Memory B cell (primary cell): Measurements from ENCODE around the gene IGF1R.

ENCODE experiments used
- ATAC-seq: fragments of 150-1000 bp; cut with Tn5 transposase; 2 replicates; pipeline ENCODE4 v1.10.0; 2021; ENCODE audit warnings: low read depth, mild to moderate bottlenecking, moderate library complexity
- DNase-seq, 2 donors: peaks; one replicate each; pipeline ENCODE4 v3.0.0; 2022; ENCODE audit warnings: low spot score in 2 of 2
- H3K27ac Mint-ChIP-seq: one replicate; pipeline ENCODE4 v1.8.0; 2022; ENCODE audit warnings: mild to moderate bottlenecking, moderate library complexity, mixed read lengths
- H3K27me3 Mint-ChIP-seq: one replicate; pipeline ENCODE4 v1.8.0; 2022; ENCODE audit warnings: mixed read lengths
- H3K36me3 Mint-ChIP-seq: one replicate; pipeline ENCODE4 v1.8.0; 2022; ENCODE audit warnings: mild to moderate bottlenecking, mixed read lengths
- H3K4me1 Mint-ChIP-seq: one replicate; pipeline ENCODE4 v1.8.0; 2022; ENCODE audit warnings: mixed read lengths
- H3K4me3 Mint-ChIP-seq: one replicate; pipeline ENCODE4 v1.8.0; 2022; ENCODE audit warnings: mild to moderate bottlenecking, moderate library complexity, mixed read lengths
- H3K9me3 Mint-ChIP-seq: one replicate; pipeline ENCODE4 v1.8.0; 2022; ENCODE audit warnings: mixed read lengths

IGF1R gene

DNA sequence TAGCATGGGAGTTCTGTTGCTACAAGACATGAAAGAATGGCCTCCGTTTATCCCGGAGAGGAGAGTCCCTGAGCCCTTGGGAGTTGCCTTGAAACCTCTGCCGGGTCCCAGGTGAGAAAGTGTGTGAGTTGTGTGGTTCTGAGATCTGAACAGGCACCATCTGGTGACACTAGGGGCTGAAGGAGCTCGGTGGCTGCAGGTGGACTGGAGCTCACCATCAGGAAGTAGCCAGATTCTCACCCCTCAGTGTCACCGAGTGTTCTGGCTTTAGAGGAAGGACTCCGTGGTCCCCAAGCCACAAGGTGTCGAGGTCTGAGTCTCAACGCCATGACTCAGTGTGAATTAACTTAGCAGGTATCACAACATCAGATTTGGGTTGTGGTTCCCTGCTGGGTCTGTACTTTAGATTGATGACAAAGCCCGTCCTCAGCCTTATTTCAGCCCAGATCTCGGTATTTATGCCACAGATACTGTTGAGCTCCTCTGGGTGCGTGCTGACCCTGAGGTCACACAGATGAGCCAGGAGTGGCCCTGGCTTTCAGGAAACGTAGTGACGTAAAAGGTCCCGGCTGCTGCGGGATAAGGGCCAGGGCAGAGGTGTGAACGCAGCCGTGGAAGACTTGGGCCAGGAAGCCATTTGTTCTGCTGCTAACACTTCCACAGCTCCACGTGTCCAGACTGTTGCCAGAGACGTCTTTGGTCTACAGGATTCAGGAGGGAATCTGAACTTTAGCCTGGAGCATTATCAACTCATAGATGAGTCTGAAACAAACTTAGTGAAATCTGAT lies 304.9 kb downstream of the IGF1R start:
- Mint-ChIP-seq H3K36me3 (peaks cover 12% of the 10 kb centered on the region), H3K27ac (no peak overlapping the region), H3K27me3 (no peaks in the 10 kb centered on the region), H3K9me3 (no peaks in the 10 kb centered on the region), H3K4me3 (no peak overlapping the region), H3K4me1 (no peaks in the 10 kb centered on the region)
- DNase-seq: no peak
- no peak for ATAC-seq

DNA sequence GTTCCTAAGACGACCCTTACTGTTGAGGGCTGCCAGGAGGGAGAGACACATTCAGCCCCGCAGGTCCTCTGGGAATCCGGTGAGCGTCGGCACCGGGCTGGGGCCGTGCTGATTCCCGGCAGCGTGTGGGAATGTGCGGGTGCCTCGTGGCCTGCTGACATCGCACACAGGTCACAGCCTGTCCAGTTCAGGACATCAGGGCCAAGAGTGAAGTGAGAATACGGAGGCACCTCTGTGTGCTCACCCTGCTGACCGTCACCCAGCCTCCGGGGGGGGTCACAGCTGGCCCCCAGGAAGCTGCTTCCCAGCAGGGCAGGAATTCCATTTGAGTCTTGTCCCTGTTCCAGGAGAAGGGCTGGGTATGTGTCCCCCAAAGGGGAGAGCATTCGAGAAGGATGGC lies 305.6 kb downstream of the IGF1R start:
- no peaks in the 10 kb centered on the region for H3K27me3 Mint-ChIP-seq
- H3K36me3 Mint-ChIP-seq: peaks cover 14% of the 10 kb centered on the region
- DNase-seq: no peak
- no peaks in the 10 kb centered on the region for H3K4me1 Mint-ChIP-seq
- no peak overlapping the region for H3K27ac Mint-ChIP-seq
- H3K4me3 Mint-ChIP-seq: no peak overlapping the region
- ATAC-seq: no peak
- no peaks in the 10 kb centered on the region for H3K9me3 Mint-ChIP-seq

DNA sequence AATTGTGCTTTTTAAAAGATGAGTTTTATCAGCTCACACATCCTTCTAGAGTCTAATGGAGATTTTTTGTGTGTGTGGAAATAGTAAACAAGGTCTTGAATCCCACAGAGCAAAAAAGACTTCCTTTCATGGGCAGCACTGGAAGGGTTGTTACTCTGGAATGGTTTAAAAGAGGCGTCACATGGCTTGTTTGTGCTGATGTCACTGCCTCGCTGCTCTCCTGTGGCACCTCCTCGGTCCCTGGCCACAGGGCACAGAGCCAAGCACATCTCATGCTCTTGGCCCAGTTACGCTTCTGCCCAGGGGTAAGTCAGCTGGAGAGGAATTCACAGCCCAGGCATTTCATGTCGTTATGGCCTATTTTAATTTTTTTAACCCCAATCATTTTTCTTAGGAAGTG lies 306.1 kb downstream of the IGF1R start:
- Mint-ChIP-seq H3K4me1 (no peaks in the 10 kb centered on the region), H3K27ac (no peak overlapping the region), H3K36me3 (peaks cover 12% of the 10 kb centered on the region), H3K9me3 (no peaks in the 10 kb centered on the region), H3K27me3 (no peaks in the 10 kb centered on the region), H3K4me3 (no peak overlapping the region)
- no peak for DNase-seq
- ATAC-seq: no peak

DNA sequence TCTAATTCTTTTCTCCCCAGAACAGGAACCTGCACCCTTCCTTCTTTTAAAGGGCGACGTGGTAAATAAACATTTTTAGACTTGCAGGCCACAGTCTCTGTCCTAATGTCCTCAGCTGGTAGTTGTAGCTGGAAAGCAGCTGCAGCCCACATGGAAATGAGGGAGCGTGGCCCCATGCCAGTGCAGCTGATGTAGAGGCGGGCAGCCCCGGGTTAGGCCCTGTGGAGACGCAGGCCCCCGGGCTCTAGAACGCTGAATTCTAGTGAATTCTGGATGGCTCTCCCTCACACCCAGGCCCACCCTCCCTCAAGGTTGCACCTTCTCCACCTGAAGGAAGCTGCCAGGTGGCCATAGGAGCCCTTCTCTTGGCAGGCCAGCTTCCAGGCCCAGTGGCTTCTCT lies 307.0 kb downstream of the IGF1R start:
- Mint-ChIP-seq H3K36me3 (peaks cover 12% of the 10 kb centered on the region), H3K9me3 (no peaks in the 10 kb centered on the region), H3K4me1 (no peaks in the 10 kb centered on the region), H3K27ac (no peak overlapping the region), H3K4me3 (no peak overlapping the region), H3K27me3 (no peaks in the 10 kb centered on the region)
- ATAC-seq (no peak), DNase-seq (no peak)

DNA sequence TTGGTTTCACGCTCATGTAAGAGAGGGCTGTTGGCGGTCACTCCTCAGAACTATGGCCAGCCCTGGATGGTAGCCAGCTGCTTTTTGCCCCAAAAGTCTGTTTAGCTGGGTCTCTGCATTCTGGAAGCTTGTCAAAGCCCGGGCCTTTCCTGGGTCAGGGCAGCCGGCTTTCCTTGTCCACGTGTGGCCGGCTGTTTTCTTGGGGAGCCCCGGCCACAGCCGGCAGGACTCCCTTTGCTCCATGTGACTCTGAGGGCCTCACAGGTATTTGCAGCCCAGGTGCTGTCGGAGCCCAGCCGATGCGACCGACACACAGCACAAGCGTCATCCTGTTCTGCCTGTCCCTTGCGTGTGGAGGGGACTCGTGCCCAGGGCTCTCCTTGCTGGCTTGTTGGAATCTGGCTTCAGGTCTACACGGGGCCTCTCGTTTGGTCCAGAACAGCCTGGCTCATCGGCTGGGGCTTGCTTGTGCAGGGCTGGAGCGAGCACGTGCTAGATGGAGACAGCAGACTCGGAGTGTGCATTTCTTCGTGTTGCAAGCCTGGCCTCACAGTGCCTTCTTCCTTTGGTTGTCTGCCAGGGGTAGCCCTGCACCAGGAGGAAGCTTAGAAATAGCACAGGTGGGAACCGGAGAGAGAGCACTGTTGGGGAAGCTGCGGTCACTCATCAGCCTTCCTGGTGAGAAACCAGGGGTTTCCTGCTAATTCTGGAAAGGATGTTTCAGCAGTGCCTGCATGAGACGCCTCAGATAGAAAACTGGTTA lies 307.8 kb downstream of the IGF1R start:
- Mint-ChIP-seq H3K4me3 (no peak overlapping the region), H3K4me1 (no peaks in the 10 kb centered on the region), H3K36me3 (peaks cover 13% of the 10 kb centered on the region), H3K27ac (no peak overlapping the region), H3K27me3 (no peaks in the 10 kb centered on the region), H3K9me3 (no peaks in the 10 kb centered on the region)
- ATAC-seq: no peak
- DNase-seq: no peak

DNA sequence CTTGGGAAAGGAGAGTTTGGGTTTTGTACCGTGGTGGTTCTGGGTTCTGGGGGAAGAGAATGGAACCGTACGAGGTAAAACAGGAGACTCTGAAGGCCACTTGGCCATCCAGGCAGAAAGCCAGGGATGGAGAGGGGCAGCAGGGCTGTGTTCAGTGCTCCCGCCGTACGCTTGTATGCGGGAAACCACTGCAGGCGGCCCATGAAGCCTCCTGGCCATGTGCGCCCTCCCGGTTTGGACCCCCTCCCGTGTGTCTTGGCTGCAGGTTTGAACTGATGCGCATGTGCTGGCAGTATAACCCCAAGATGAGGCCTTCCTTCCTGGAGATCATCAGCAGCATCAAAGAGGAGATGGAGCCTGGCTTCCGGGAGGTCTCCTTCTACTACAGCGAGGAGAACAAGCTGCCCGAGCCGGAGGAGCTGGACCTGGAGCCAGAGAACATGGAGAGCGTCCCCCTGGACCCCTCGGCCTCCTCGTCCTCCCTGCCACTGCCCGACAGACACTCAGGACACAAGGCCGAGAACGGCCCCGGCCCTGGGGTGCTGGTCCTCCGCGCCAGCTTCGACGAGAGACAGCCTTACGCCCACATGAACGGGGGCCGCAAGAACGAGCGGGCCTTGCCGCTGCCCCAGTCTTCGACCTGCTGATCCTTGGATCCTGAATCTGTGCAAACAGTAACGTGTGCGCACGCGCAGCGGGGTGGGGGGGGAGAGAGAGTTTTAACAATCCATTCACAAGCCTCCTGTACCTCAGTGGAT lies 308.6 kb downstream of the IGF1R start:
- Mint-ChIP-seq H3K27me3 (no peaks in the 10 kb centered on the region), H3K27ac (no peak overlapping the region), H3K4me3 (no peak overlapping the region)

DNA sequence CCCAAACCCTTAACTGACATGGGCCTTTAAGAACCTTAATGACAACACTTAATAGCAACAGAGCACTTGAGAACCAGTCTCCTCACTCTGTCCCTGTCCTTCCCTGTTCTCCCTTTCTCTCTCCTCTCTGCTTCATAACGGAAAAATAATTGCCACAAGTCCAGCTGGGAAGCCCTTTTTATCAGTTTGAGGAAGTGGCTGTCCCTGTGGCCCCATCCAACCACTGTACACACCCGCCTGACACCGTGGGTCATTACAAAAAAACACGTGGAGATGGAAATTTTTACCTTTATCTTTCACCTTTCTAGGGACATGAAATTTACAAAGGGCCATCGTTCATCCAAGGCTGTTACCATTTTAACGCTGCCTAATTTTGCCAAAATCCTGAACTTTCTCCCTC lies 309.3 kb downstream of the IGF1R start:
- no peak for ATAC-seq
- Mint-ChIP-seq H3K36me3 (peaks cover 26% of the 10 kb centered on the region), H3K9me3 (peaks cover 5% of the 10 kb centered on the region), H3K4me3 (no peak overlapping the region), H3K27me3 (no peaks in the 10 kb centered on the region), H3K4me1 (no peaks in the 10 kb centered on the region), H3K27ac (no peak overlapping the region)
- no peak for DNase-seq

More for the DNA sequence above, 308.6 kb downstream of the IGF1R start:
- ATAC-seq (no peak), DNase-seq (no peak)
- Mint-ChIP-seq H3K36me3 (peaks cover 20% of the 10 kb centered on the region), H3K4me1 (no peaks in the 10 kb centered on the region), H3K9me3 (peaks cover 4% of the 10 kb centered on the region)

DNA sequence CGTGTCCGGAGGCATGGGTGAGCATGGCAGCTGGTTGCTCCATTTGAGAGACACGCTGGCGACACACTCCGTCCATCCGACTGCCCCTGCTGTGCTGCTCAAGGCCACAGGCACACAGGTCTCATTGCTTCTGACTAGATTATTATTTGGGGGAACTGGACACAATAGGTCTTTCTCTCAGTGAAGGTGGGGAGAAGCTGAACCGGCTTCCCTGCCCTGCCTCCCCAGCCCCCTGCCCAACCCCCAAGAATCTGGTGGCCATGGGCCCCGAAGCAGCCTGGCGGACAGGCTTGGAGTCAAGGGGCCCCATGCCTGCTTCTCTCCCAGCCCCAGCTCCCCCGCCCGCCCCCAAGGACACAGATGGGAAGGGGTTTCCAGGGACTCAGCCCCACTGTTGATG lies 309.7 kb downstream of the IGF1R start:
- H3K27me3 Mint-ChIP-seq: no peaks in the 10 kb centered on the region
- H3K9me3 Mint-ChIP-seq: peaks cover 5% of the 10 kb centered on the region
- H3K36me3 Mint-ChIP-seq: peaks cover 26% of the 10 kb centered on the region
- ATAC-seq: no peak
- no peak for DNase-seq
- no peak overlapping the region for H3K4me3 Mint-ChIP-seq
- no peaks in the 10 kb centered on the region for H3K4me1 Mint-ChIP-seq
- H3K27ac Mint-ChIP-seq: no peak overlapping the region

DNA sequence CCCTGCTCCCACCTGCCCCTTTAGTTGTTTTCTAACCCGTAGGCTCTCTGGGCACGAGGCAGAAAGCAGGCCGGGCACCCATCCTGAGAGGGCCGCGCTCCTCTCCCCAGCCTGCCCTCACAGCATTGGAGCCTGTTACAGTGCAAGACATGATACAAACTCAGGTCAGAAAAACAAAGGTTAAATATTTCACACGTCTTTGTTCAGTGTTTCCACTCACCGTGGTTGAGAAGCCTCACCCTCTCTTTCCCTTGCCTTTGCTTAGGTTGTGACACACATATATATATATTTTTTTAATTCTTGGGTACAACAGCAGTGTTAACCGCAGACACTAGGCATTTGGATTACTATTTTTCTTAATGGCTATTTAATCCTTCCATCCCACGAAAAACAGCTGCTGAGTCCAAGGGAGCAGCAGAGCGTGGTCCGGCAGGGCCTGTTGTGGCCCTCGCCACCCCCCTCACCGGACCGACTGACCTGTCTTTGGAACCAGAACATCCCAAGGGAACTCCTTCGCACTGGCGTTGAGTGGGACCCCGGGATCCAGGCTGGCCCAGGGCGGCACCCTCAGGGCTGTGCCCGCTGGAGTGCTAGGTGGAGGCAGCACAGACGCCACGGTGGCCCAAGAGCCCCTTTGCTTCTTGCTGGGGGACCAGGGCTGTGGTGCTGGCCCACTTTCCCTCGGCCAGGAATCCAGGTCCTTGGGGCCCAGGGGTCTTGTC lies 310.7 kb downstream of the IGF1R start:
- no peaks in the 10 kb centered on the region for H3K4me1 Mint-ChIP-seq
- H3K4me3 Mint-ChIP-seq: no peak overlapping the region
- ATAC-seq (no peak), DNase-seq (no peak)
- H3K9me3 Mint-ChIP-seq: peaks cover 5% of the 10 kb centered on the region
- H3K27ac Mint-ChIP-seq: no peak overlapping the region
- H3K36me3 Mint-ChIP-seq: peaks cover 30% of the 10 kb centered on the region
- H3K27me3 Mint-ChIP-seq: no peaks in the 10 kb centered on the region

DNA sequence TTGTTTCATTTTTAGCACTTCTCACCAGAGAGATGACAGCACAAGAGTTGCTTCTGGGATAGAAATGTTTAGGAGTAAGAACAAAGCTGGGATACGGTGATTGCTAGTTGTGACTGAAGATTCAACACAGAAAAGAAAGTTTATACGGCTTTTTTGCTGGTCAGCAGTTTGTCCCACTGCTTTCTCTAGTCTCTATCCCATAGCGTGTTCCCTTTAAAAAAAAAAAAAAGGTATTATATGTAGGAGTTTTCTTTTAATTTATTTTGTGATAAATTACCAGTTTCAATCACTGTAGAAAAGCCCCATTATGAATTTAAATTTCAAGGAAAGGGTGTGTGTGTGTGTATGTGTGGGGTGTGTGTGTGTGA lies 311.3 kb downstream of the IGF1R start:
- H3K4me1 Mint-ChIP-seq: no peaks in the 10 kb centered on the region
- H3K9me3 Mint-ChIP-seq: peaks cover 5% of the 10 kb centered on the region
- H3K27me3 Mint-ChIP-seq: no peaks in the 10 kb centered on the region
- ATAC-seq: no peak
- peaks cover 30% of the 10 kb centered on the region for H3K36me3 Mint-ChIP-seq
- no peak for DNase-seq
- H3K4me3 Mint-ChIP-seq: no peak overlapping the region
- no peak overlapping the region for H3K27ac Mint-ChIP-seq

DNA sequence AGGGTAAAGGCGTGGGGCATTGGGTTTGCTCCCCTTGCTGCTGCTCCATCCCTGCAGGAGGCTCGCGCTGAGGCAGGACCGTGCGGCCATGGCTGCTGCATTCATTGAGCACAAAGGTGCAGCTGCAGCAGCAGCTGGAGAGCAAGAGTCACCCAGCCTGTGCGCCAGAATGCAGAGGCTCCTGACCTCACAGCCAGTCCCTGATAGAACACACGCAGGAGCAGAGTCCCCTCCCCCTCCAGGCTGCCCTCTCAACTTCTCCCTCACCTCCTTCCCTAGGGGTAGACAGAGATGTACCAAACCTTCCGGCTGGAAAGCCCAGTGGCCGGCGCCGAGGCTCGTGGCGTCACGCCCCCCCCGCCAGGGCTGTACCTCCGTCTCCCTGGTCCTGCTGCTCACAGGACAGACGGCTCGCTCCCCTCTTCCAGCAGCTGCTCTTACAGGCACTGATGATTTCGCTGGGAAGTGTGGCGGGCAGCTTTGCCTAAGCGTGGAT lies 312.3 kb downstream of the IGF1R start:
- DNase-seq (no peak), ATAC-seq (no peak)
- H3K27ac Mint-ChIP-seq: no peak overlapping the region
- peaks cover 30% of the 10 kb centered on the region for H3K36me3 Mint-ChIP-seq
- peaks cover 5% of the 10 kb centered on the region for H3K9me3 Mint-ChIP-seq
- H3K4me3 Mint-ChIP-seq: no peak overlapping the region
- H3K4me1 Mint-ChIP-seq: no peaks in the 10 kb centered on the region
- peaks cover 1% of the 10 kb centered on the region for H3K27me3 Mint-ChIP-seq

DNA sequence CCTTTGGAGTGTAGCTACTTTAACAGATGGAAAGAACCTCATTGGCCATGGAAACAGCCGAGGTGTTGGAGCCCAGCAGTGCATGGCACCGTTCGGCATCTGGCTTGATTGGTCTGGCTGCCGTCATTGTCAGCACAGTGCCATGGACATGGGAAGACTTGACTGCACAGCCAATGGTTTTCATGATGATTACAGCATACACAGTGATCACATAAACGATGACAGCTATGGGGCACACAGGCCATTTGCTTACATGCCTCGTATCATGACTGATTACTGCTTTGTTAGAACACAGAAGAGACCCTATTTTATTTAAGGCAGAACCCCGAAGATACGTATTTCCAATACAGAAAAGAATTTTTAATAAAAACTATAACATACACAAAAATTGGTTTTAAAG lies 315.1 kb downstream of the IGF1R start:
- H3K4me3 Mint-ChIP-seq: no peak overlapping the region
- peaks cover 5% of the 10 kb centered on the region for H3K9me3 Mint-ChIP-seq
- no peak for ATAC-seq
- peaks cover 4% of the 10 kb centered on the region for H3K27me3 Mint-ChIP-seq
- no peak for DNase-seq
- H3K4me1 Mint-ChIP-seq: no peaks in the 10 kb centered on the region
- H3K36me3 Mint-ChIP-seq: peaks cover 23% of the 10 kb centered on the region
- no peak overlapping the region for H3K27ac Mint-ChIP-seq

DNA sequence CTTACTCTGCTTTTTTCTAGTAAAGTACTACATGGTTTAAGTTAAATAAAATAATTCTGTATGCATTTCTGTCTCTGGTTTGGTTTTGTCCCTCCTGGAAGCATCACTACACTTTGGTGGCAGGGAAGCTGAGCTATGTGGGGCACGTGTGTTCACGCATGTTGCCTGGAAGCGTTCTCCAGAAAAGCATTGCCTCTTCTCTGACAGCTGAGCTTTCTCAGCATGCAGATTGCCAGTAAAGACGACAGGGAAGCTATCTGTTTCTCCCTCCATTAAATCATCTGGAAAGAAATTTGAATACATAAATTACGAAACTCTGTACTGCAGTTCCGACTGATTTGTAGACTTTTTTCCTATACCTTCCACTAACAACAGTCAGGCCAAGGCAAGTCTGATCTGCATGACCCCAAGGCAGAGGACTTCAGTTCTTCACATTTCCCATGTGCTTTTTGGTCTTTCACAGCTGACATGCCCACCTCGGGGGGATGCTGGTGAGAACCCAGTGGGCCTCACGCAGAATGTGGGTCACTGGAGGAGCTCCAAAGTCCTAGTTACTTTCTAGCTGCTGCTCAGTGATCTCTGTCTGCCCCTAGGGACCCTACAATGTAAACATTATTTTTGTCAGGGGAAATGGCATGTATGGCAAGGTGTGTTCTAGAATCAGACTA lies 316.3 kb downstream of the IGF1R start:
- Mint-ChIP-seq H3K9me3 (peaks cover 5% of the 10 kb centered on the region), H3K4me3 (no peak overlapping the region), H3K27me3 (peaks cover 6% of the 10 kb centered on the region), H3K4me1 (no peaks in the 10 kb centered on the region), H3K27ac (no peak overlapping the region), H3K36me3 (peaks cover 18% of the 10 kb centered on the region)
- ATAC-seq (no peak), DNase-seq (no peak)
